ENCODE measurements around the gene SCAPER. TPM values are rescaled to one million over a fixed set of nuclear protein-coding genes. Genes with fewer than 3 reads are reported as not detected.

The SCAPER gene
- total and polyA plus RNA-seq, 10 donors = 3.9 to 53.3 (median 34.0) TPM

DNA sequence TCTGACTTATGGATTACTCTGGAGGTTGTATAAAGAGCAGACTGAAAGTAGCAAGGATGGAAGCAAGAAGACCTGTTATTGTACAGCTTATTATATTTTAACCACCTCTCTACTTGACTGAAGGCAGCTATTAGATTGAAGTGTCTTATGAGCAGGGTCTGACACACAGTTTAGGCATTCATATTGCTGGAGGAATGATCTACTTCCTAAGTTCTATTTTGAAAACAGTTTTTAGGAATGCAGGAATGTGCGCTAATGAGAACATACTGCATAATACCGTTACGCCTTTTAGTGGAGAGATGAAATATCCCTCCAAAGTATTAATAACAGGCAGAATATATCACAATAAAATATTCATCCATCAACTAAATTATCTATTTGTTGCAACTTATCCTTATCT lies 375.2 kb downstream of the SCAPER start:
- H3K4me3 ChIP-seq = no peak overlapping the region
- no peak for DNase-seq
- H3K36me3 ChIP-seq = no peaks in the 10 kb centered on the region
- H3K9me3 ChIP-seq = no peaks in the 10 kb centered on the region
- H3K27ac ChIP-seq = peak overlapping the region in 2 of 8 donors; percentile 7 to 22
- TF ChIP-seq, protein P1, sequence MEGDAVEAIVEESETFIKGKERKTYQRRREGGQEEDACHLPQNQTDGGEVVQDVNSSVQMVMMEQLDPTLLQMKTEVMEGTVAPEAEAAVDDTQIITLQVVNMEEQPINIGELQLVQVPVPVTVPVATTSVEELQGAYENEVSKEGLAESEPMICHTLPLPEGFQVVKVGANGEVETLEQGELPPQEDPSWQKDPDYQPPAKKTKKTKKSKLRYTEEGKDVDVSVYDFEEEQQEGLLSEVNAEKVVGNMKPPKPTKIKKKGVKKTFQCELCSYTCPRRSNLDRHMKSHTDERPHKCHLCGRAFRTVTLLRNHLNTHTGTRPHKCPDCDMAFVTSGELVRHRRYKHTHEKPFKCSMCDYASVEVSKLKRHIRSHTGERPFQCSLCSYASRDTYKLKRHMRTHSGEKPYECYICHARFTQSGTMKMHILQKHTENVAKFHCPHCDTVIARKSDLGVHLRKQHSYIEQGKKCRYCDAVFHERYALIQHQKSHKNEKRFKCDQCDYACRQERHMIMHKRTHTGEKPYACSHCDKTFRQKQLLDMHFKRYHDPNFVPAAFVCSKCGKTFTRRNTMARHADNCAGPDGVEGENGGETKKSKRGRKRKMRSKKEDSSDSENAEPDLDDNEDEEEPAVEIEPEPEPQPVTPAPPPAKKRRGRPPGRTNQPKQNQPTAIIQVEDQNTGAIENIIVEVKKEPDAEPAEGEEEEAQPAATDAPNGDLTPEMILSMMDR (IDR thresholded peaks at IDR 0.05 in 8 of 11, conservative IDR thresholded peaks at IDR 0.05 in 3 of 11) = no peak
- no peak for TF ChIP-seq POLR2AphosphoS5 (IDR thresholded peaks at IDR 0.05)
- no peak for TF ChIP-seq POLR2A (IDR thresholded peaks at IDR 0.05)
- H3K4me1 ChIP-seq = peaks cover 0 to 3% (median 0%) of the 10 kb centered on the region in 6 donors
- intact Hi-C loops (cut with DNase I; ENCODE audit: low total_unique reads) = no loop called here
- 89 to 94% (median 92%) methylated on average over 3 of the region's 3 CpGs for WGBS, 5 donors
- no peaks in the 10 kb centered on the region for H3K27me3 ChIP-seq (replicated peaks in 1 of 7)

DNA sequence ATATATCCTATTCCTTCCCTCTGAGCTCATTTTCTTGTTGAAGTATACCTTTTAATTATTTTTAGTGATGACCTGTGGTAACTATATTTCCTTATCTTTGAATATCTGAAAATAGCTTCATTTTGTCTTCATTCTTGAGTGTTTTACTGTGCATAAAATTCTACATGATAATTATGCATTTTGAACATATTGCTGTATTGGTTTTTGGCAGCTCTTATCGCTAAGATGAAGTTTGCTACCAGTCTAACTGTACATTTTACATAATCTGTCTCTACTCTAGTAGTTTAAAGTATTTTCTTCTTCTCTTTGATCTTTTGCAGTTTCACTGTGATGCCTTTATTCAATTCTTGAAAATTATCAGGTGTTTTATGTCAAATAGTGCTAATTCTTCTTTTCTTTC lies 379.0 kb downstream of the SCAPER start:
- DNase-seq = no peak
- Histone ChIP-seq H3K4me3 (no peak overlapping the region), H3K9me3 (no peaks in the 10 kb centered on the region), H3K36me3 (no peaks in the 10 kb centered on the region), H3K27ac (no peak overlapping the region), H3K4me1 (no peaks in the 10 kb centered on the region), H3K27me3 (replicated peaks in 1 of 7) (no peaks in the 10 kb centered on the region)
- 96 to 100% (median 98%) methylated on average over 1 of the region's 1 CpG for WGBS, 5 donors
- intact Hi-C loops (cut with DNase I; ENCODE audit: low total_unique reads) = no loop called here
- TF ChIP-seq, protein P1 (IDR thresholded peaks at IDR 0.05 in 8 of 11, conservative IDR thresholded peaks at IDR 0.05 in 3 of 11) = no peak
- no peak for TF ChIP-seq POLR2A (IDR thresholded peaks at IDR 0.05)
- TF ChIP-seq POLR2AphosphoS5 (IDR thresholded peaks at IDR 0.05) = no peak

DNA sequence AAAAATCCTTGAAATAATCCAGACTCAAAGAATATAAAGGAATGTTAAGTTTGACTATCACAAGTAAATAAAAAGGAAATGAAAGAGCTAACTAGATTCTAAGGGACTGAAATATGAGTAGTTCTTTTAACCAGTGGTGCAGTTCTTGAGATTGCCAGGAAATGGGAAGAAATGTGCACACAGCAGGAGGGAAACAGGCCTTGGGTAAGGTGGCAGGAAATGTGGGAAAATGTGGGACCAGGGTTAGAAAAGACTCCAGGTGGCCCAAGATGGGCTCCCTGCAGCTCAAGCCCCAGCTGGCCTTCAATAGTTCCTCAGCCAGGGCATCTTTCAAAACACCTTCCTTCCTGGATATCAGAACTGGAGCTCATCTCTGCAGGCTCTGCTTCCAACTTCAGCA lies 387.2 kb downstream of the SCAPER start:
- Histone ChIP-seq H3K27me3 (replicated peaks in 1 of 7) (no peaks in the 10 kb centered on the region), H3K4me3 (no peak overlapping the region), H3K4me1 (peaks cover 0 to 3% (median 0%) of the 10 kb centered on the region in 6 donors), H3K9me3 (no peaks in the 10 kb centered on the region), H3K36me3 (no peaks in the 10 kb centered on the region), H3K27ac (no peak overlapping the region)
- no peak for DNase-seq
- TF ChIP-seq POLR2A (IDR thresholded peaks at IDR 0.05) = no peak
- TF ChIP-seq POLR2AphosphoS5 (IDR thresholded peaks at IDR 0.05) = no peak
- TF ChIP-seq, protein P1 (IDR thresholded peaks at IDR 0.05 in 8 of 11, conservative IDR thresholded peaks at IDR 0.05 in 3 of 11) = no peak
- intact Hi-C loops (cut with DNase I; ENCODE audit: low total_unique reads) = no loop called here

DNA sequence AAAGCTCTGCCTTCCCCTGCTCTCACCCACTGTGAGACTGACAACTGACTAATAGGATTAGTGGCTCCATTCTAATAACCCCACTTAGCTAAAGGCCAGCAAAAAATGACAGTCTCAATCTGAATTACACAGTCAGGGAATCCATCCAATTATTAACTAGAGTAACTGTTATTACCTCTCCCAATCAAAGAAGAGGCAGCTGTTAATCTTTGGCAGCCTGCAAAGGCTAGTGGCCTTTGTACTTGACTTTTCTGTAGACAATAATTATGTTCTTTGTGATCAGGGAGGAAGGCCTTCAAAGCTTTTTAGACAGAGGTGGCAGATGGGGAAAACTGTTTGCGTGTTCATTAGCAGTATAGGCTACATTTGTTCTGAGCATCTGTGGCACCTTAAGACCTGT lies 390.9 kb downstream of the SCAPER start:
- no peak overlapping the region for H3K27ac ChIP-seq
- H3K27me3 ChIP-seq (replicated peaks in 1 of 7) = no peaks in the 10 kb centered on the region
- peaks cover 0 to 3% (median 0%) of the 10 kb centered on the region in 6 donors for H3K4me1 ChIP-seq
- no peak overlapping the region for H3K4me3 ChIP-seq
- DNase-seq = no peak
- 80 to 97% (median 95%) methylated on average over 1 of the region's 1 CpG for WGBS, 5 donors
- TF ChIP-seq POLR2AphosphoS5 (IDR thresholded peaks at IDR 0.05) (no peak), POLR2A (IDR thresholded peaks at IDR 0.05) (no peak)
- TF ChIP-seq, protein P1 (IDR thresholded peaks at IDR 0.05 in 8 of 11, conservative IDR thresholded peaks at IDR 0.05 in 3 of 11) = no peak
- no peaks in the 10 kb centered on the region for H3K9me3 ChIP-seq
- intact Hi-C loops (cut with DNase I; ENCODE audit: low total_unique reads) = no loop called here
- no peaks in the 10 kb centered on the region for H3K36me3 ChIP-seq
